Stimulated activated naive B cell treated with anti-CD40 and anti-IgM and Interleukin-4, amounts not matched to agents 10 μg/mL and 1 μg/mL and 100 μg/mL, for 72 hours (primary cell): ENCODE measurements around the gene RAB30.

Experiments used
- ATAC-seq, 2 donors: fragments of 150-1000 bp; cut with Tn5 transposase; replicated peaks; 2 replicates each; pipeline ENCODE4 v1.10.0; 2021; ENCODE audit warnings: moderate library complexity in 1 of 2
- DNase-seq: peaks from one replicate; pipeline ENCODE4 v3.0.0; 2021
- H3K27ac Mint-ChIP-seq: one replicate; pipeline ENCODE4 v1.8.0; 2022; ENCODE audit warnings: mild to moderate bottlenecking, mixed read lengths
- H3K27me3 Mint-ChIP-seq, 2 donors: one replicate each; pipeline ENCODE4 v1.8.0; 2022; ENCODE audit warnings: mixed read lengths in 2 of 2
- H3K36me3 Mint-ChIP-seq, 2 donors: one replicate each; pipeline ENCODE4 v1.8.0; 2022; ENCODE audit warnings: mixed read lengths in 2 of 2, mild to moderate bottlenecking in 1 of 2
- H3K4me1 Mint-ChIP-seq, 2 donors: one replicate each; pipeline ENCODE4 v1.8.0; 2022; ENCODE audit warnings: mixed read lengths in 2 of 2, mild to moderate bottlenecking in 1 of 2
- H3K4me3 Mint-ChIP-seq, 2 donors: one replicate each; pipeline ENCODE4 v1.8.0; 2022; ENCODE audit warnings: mild to moderate bottlenecking in 2 of 2, mixed read lengths in 2 of 2, moderate library complexity in 1 of 2
- H3K9me3 Mint-ChIP-seq, 2 donors: one replicate each; pipeline ENCODE4 v1.8.0; 2022; ENCODE audit warnings: mixed read lengths in 2 of 2, mild to moderate bottlenecking in 1 of 2

The RAB30 gene

DNA sequence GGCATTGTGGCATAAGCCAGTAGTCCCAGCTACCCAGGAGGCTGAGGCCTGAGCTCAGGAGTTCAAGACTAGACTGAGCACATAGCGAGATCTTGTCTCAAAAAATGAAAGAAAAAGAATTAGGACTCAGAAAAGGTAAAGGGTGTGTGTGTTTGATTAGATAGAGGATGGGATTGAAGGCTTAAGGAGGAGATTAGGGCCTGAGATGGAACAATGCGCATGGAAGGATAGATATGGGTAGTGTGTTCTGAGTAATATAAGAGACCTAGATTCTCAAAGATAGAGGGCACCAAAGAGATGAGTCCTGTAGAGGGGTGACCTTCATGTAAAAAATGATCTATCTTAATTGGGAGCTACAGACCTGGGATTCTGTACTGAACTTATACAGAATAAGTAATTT, 17.3 kb upstream of the RAB30 start:
- Mint-ChIP-seq H3K27ac (no peak overlapping the region), H3K36me3 (peaks cover 8 to 11% of the 10 kb centered on the region in 2 donors), H3K9me3 (no peaks in the 10 kb centered on the region), H3K4me1 (peaks cover 13 to 38% of the 10 kb centered on the region in 2 donors), H3K27me3 (no peaks in the 10 kb centered on the region), H3K4me3 (no peak overlapping the region)
- no peak for ATAC-seq
- DNase-seq, result no peak

DNA sequence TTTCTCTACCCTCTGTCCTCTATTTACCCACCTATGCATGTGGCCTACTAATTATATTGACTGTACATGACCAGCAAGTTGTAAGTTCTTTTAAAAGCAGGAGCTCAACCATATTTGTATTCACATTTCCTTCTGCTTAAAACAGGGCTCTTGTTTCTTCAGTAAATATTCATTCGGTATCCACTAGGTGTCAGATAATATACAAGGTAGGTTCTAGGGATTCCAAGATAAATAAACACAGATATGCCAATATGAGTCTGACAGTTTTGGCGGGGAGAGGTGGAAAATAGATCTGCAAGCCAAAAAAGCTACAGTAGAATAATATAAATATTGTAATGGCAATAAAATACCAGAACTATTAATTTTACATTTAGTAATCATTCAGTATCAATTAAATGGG, 15.3 kb upstream of the RAB30 start:
- Mint-ChIP-seq H3K9me3 (no peaks in the 10 kb centered on the region), H3K27me3 (no peaks in the 10 kb centered on the region), H3K36me3 (peaks cover 7 to 11% of the 10 kb centered on the region in 2 donors), H3K27ac (no peak overlapping the region), H3K4me3 (no peak overlapping the region), H3K4me1 (peaks cover 11 to 38% of the 10 kb centered on the region in 2 donors)
- no peak for DNase-seq
- no peak for ATAC-seq

DNA sequence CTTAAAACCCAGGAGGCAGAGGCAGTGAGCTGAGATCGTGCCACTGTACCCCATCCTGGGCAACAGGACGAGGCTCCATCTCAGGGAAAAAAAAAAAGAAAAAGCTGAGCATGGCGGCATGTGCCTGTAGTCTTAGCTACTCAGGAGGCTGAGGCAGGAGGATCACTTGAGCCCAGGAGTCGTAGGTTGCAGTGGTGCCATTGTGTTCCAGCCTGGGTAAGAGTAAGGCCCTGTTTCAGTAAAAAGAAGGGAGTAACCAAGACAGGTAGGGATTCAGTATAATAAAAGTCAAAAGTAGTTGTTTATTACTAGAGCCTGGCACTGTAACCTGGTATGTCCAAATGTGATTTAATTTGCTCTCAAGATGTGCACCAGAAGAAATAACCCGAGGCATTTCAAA, 8.1 kb upstream of the RAB30 start:
- H3K36me3 Mint-ChIP-seq, result peaks cover 7 to 14% of the 10 kb centered on the region in 2 donors
- no peak for DNase-seq
- peaks cover 8 to 31% of the 10 kb centered on the region in 2 donors for H3K4me1 Mint-ChIP-seq
- peak overlapping the region; percentile 7 for H3K27ac Mint-ChIP-seq
- ATAC-seq, result no peak
- no peaks in the 10 kb centered on the region for H3K9me3 Mint-ChIP-seq
- H3K4me3 Mint-ChIP-seq, result no peak overlapping the region
- no peaks in the 10 kb centered on the region for H3K27me3 Mint-ChIP-seq

DNA sequence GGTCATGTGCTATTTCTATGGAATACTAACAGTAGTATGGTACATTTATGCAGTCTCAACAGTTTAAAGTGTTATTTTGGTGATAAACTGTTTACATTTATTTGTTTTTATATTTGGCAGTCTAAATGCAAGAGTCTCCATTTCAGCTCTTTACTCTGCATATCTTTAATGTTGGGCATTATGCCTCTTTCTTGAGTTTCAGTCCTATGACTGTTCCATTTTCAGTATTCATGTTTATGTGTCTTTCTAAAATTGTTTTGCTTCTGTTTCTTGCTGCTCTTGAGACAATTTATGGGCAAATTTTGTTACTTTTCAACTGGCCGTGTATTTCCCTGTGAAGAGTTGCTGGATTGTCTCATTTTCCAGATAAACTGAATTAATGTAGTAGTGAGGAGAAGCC, 6.6 kb upstream of the RAB30 start:
- Mint-ChIP-seq H3K36me3 (peaks cover 15 to 20% of the 10 kb centered on the region in 2 donors), H3K4me3 (no peak overlapping the region), H3K27me3 (no peaks in the 10 kb centered on the region), H3K4me1 (peaks cover 12 to 45% of the 10 kb centered on the region in 2 donors), H3K9me3 (no peaks in the 10 kb centered on the region), H3K27ac (peak overlapping the region; percentile 1)
- ATAC-seq (no peak), DNase-seq (no peak)

DNA sequence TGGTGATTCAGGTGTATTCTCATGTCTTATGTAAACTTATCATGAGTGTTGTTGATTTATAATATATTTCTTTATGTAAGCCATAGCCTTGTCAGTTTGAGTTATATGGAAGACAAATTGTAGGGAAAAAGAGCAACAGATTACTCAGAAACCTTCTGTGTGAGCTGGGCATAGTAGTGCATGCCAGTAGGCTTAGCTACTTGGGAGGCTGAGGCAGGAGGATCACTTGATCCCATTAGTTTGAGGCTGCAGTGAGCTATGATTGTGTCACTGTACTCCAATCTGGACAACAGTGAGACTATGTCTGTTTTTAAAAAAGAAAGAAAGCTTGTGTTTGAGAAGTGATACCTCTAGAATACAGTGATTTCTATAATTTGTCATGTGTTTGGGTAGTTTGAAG, 2.2 kb upstream of the RAB30 start:
- Mint-ChIP-seq H3K9me3 (no peaks in the 10 kb centered on the region), H3K36me3 (peaks cover 24 to 28% of the 10 kb centered on the region in 2 donors), H3K4me3 (no peak overlapping the region), H3K4me1 (peaks cover 19 to 53% of the 10 kb centered on the region in 2 donors), H3K27ac (no peak overlapping the region), H3K27me3 (no peaks in the 10 kb centered on the region)
- DNase-seq (no peak), ATAC-seq (no peak)

DNA sequence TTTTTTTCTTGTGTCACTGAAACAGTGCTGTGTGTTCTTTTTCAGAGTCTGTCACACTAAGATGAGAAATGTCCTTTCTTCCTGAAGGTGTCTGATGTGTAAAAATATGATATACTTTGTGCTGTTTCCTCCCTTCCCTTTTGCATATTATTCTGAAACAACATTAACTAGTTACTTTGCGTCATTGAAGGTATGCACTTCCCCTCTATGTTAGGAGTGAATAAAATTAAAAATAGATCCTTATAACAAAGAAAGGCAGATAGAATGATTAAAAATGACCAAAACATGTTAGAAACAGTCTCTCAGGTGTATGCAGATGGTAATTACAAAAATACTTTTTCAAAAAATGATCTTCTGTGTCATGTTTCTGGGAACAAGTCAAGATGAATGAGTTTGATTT, 1.6 kb upstream of the RAB30 start:
- no peaks in the 10 kb centered on the region for H3K27me3 Mint-ChIP-seq
- peaks cover 26 to 33% of the 10 kb centered on the region in 2 donors for H3K36me3 Mint-ChIP-seq
- H3K4me3 Mint-ChIP-seq, result no peak overlapping the region
- H3K4me1 Mint-ChIP-seq, result peaks cover 26 to 53% of the 10 kb centered on the region in 2 donors
- DNase-seq (no peak), ATAC-seq (peak; percentile 7 to 10)
- H3K27ac Mint-ChIP-seq, result no peak overlapping the region
- peaks cover 0 to under 1% of the 10 kb centered on the region in 2 donors for H3K9me3 Mint-ChIP-seq

DNA sequence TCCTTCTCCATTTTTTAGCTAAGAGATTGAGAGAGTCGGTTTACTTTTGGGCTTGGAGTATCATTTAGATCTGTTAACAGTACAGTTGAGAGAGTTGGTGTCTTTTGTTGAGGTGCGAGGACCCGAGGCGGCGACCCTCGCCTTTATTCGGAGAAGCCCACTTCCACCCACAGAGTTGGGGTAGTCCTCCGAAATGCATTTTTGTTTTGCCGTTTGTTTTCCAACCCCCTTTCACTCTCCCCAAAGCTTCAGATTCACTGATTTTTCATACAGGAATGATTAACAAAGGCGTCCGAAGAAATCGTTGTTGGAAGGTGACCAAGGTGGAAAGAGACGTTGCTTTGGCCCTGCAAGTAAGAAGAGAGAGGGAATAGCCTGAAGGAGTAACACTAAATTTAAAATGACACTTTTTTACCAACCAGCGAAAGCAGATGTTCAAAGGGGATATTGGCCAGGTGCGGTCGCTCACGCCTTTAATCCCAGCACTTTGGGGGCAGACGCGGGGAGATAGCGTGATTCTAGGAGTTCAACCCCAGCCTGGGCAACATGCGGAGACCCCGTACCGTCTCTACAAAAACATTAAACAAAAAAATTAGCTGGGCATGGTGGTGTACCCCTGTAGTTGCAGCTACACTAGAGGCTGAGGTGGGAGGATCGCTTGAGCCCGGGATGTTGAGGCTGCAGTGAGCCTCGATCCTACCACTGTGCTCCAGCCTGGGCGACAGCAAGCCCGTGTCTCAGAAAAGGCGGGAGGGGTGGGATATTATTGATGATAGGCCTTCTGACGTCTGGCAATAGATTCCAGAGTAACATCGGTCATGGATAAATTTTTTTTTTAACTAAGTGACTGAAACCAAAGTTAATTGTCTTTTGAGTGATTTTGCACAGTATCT, 899 bp upstream of the RAB30 start:
- ATAC-seq (no peak), DNase-seq (no peak)
- H3K4me1 Mint-ChIP-seq, result peaks cover 28 to 57% of the 10 kb centered on the region in 2 donors
- peaks cover 0 to 2% of the 10 kb centered on the region in 2 donors for H3K9me3 Mint-ChIP-seq
- H3K4me3 Mint-ChIP-seq, result no peak overlapping the region
- peaks cover 30 to 35% of the 10 kb centered on the region in 2 donors for H3K36me3 Mint-ChIP-seq
- no peaks in the 10 kb centered on the region for H3K27me3 Mint-ChIP-seq
- H3K27ac Mint-ChIP-seq, result no peak overlapping the region

DNA sequence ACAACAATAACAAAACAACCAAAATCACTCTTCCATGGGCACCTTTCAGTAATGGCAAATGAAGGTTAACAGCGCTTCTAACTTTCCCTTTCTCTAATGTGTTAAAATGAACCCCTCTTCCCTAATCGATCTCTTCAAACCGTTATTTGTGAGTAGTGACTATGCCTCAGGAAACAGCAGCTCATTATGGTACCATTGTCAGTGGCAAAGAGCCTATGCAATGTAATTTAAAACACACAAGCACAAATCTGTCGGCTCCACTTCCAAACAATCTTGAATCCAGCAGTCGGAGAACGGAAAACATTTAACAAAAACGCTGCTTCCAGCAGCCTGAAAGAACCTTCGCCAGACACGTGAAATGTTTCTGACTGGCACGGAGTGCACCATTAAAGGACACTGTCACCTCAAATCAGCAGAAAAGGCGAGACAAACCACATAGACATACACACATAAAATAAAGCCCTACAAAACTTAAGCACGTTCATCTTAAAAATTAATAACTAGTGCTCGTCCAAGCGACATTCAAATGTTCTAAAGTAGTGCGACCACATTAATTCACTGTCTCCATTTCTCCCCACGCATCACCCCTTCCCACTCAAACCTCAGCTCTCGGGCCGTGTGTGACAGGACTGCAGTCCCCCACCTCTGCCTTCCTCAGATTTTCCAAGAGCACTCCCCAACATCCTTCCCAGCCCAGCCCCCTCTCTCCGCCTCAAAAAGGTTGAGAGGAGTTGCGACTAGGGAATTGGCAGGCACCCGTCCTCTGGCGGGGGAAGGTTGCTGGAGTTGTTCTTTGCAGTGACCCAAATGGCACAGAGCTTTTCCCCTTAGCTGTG, 748 bp downstream of the RAB30 start:
- Mint-ChIP-seq H3K27me3 (no peaks in the 10 kb centered on the region), H3K9me3 (peaks cover 0 to 2% of the 10 kb centered on the region in 2 donors), H3K4me3 (no peak overlapping the region), H3K4me1 (peaks cover 38 to 63% of the 10 kb centered on the region in 2 donors), H3K27ac (no peak overlapping the region), H3K36me3 (peaks cover 38 to 44% of the 10 kb centered on the region in 2 donors)
- DNase-seq, result no peak
- ATAC-seq, result no peak

DNA sequence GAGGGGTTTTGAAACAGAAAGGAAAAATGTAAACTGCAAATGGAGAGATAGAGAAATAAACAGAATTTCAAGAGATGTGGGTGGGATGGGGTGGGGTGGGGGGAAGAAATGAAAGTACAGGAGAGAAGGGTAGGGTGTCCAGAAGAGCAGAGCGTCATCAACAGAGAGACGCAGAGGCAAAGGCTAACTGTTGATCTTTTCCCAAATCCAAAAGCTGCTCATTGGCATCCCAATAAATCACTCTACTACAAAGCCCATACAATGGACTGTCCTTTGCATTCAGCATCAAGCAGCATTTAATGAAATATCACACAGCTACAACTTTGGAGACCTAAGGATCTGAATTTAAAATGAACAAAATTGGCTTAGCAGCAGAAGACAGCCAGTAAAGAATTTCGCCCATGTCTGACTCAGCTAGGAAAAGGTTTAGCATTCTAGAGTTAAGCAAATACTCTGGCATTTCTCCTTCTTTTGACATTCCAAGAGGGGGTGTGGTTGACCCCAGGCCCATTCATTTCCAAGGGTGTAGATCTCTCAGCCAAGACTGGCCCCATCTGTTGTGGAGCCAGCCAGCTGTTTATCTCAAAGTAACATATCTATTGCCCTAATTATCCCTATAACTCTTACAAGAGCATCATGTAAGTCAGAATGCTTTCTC, 1.5 kb downstream of the RAB30 start:
- ATAC-seq (no peak), DNase-seq (no peak)
- Mint-ChIP-seq H3K9me3 (peaks cover 1 to 2% of the 10 kb centered on the region in 2 donors), H3K4me3 (no peak overlapping the region), H3K36me3 (peaks cover 39 to 42% of the 10 kb centered on the region in 2 donors), H3K4me1 (peaks cover 37 to 63% of the 10 kb centered on the region in 2 donors), H3K27ac (peak overlapping the region; percentile 26), H3K27me3 (no peaks in the 10 kb centered on the region)

DNA sequence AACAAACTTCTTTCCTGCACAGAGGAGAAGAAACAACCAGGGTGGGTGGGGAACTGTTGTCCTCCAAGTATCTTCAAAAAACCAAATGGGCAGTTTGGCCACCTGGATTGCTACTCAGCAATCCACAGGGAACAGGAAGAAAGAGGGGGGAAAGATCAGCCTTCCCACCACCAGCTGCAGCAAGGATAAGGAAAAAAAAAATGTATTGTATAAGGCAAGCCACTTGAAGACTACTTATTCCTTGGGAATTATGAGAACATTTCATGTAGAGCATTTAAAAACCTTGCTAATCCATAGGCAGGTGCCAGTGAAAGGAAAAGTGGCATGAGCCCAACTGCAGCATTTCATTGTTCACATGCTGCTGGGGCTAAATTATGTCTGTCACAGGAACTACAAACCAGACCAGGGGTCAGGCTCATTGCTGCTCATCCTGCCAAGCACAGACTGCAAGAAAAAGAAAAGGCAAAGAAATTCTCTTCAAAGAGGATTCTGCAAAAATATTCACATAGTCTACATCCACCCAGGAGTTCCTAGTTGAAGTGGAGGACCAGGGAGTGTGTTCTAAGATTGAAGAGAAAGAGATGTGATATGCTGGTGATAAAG, 2.2 kb downstream of the RAB30 start:
- DNase-seq, result no peak
- H3K36me3 Mint-ChIP-seq, result peaks cover 40 to 45% of the 10 kb centered on the region in 2 donors
- H3K27me3 Mint-ChIP-seq, result no peaks in the 10 kb centered on the region
- H3K4me3 Mint-ChIP-seq, result no peak overlapping the region
- H3K4me1 Mint-ChIP-seq, result peaks cover 39 to 63% of the 10 kb centered on the region in 2 donors
- ATAC-seq, result no peak
- H3K9me3 Mint-ChIP-seq, result peaks cover 2 to 7% of the 10 kb centered on the region in 2 donors
- H3K27ac Mint-ChIP-seq, result peak overlapping the region; percentile 26

DNA sequence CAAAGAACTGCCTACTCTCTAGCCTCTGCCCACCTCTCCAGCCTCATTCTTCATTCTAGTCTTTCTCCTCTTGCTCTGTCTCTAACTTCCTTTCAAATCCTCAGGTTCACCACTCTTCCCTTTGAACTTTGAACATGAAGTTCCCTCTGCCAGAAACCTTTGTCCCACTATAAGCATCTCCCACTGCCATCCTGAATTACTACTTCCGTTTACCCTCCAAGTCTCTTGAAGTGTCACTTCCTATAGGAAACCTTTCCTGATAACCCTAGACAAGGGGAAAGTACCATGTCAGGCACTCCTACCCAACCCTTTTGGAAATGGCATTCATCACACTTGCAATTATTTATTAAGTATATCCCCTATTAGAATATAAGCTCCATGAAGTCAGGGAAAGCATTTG, 3.1 kb downstream of the RAB30 start:
- Mint-ChIP-seq H3K27me3 (no peaks in the 10 kb centered on the region), H3K9me3 (peaks cover 2 to 7% of the 10 kb centered on the region in 2 donors), H3K4me3 (no peak overlapping the region), H3K4me1 (peaks cover 38 to 64% of the 10 kb centered on the region in 2 donors), H3K36me3 (peaks cover 39 to 44% of the 10 kb centered on the region in 2 donors), H3K27ac (peak overlapping the region; percentile 72)
- no peak for DNase-seq
- no peak for ATAC-seq

DNA sequence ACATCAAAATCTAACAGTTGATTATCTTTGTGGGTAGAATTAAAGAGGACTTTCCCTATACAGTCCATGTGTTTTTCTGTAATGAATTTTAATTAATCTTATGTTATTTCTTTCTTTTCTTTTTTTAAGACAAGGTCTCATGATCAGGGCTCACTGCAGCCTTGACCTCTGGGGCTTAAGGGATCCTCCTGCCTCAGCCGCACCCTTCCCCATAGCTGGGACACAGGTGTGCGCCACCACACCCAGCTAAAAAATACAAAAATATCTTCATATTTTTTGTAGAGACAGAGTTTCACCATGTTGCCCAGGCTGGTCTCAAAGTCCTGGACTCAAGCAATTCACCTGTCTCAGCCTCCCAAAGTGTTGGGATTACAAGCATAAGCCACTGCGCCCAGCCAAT, 7.7 kb downstream of the RAB30 start:
- Mint-ChIP-seq H3K27ac (peak overlapping the region; percentile 98), H3K4me1 (peaks cover 46 to 86% of the 10 kb centered on the region in 2 donors), H3K4me3 (peak overlapping the region; percentile 65 to 81), H3K27me3 (no peaks in the 10 kb centered on the region), H3K9me3 (peaks cover 10 to 12% of the 10 kb centered on the region in 2 donors), H3K36me3 (peaks cover 53 to 59% of the 10 kb centered on the region in 2 donors)
- no peak for ATAC-seq
- DNase-seq, result no peak

DNA sequence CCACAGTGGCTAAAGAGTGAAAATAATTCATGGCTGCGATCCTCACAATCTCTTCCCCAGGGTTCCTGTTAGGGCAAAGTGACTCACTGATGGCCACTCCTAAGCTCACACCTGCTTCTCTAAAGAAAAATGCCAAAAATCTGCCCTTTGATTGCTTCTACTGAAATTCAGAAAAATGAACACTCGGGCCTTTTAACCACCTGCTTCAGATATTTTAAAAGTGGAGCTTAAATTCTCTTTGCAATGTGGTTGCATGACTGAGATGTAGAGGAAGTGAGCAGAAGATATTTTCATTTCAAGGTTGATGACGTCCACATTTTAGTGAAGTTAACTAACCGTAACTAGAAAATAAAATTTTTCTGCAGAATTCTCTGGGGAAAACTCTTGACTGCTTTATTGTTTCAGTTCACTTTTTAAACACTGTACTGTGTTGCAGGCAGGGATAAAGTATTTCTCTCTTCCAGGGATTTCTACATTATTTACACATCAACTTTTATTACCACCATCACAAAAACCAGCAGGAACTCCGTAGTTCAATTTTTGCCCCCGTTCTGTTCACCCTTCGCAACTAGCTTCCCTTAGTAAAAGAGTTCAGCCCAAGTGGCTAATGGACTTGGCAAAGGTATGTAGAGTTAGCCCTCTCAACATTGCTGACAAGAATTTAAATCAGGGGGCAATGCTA, 8.5 kb downstream of the RAB30 start:
- no peaks in the 10 kb centered on the region for H3K27me3 Mint-ChIP-seq
- H3K36me3 Mint-ChIP-seq, result peaks cover 52 to 57% of the 10 kb centered on the region in 2 donors
- DNase-seq (peak; percentile 61), ATAC-seq (peak; percentile 76 to 78)
- H3K9me3 Mint-ChIP-seq, result peaks cover 8 to 12% of the 10 kb centered on the region in 2 donors
- peaks cover 43 to 86% of the 10 kb centered on the region in 2 donors for H3K4me1 Mint-ChIP-seq
- H3K27ac Mint-ChIP-seq, result peak overlapping the region; percentile 98
- H3K4me3 Mint-ChIP-seq, result peak overlapping the region; percentile 65 to 81
